GM18505 (cell line): Measurements from ENCODE around the gene COL25A1.

Experiments used
- ATAC-seq: cut with Tn5 transposase; IDR thresholded peaks from one replicate; pipeline ENCODE4 v1.9.1; 2021; ENCODE audit not compliant: unreplicated experiment
- POLR2A ChIP-seq: IDR thresholded peaks from 4 replicates; pipeline ENCODE4 v1.6.1; 2011; ENCODE audit warnings: borderline replicate concordance; ENCODE audit not compliant: insufficient read depth, insufficient read length; ENCODE audit errors: extremely low read depth

COL25A1 gene

DNA sequence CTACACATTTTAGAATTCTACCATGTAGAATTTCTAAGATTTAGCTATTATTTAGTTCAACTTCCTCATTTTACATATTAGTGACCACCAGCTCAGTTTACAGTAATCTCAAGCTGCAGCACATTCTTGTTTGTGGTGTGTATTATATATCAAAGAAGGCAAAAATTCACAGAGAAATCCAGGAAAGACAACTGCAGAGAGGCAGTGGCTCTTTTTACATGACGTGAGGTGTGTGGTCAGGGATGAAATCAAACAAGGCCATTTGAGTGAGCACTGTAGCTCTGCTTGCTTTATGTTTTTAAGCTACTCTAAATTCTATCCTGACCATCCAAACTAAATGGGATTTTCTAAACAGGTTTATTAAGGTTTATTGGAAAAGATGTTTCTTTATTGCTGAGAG, 71.1 kb downstream of the COL25A1 start:
- ATAC-seq, result no peak
- TF ChIP-seq POLR2A, result no peak

DNA sequence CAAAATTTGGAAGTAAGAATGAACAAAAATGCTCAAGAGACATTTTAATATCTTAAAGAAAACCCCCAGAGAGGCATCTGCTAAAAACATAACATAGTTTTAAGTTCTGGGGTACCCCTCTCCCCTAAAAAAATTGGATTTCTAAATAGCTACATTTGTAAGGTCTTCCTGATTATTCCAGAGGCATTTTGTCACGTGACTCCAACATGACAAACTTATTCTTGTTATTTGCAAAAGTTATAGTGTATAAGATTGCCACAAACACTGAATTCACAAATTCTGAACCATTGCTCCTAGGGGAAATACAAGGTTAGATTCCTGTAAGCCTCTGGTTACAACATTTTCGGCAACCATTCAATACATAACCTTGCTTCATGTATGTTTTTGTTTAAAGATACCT, 73.4 kb downstream of the COL25A1 start:
- no peak for TF ChIP-seq POLR2A

DNA sequence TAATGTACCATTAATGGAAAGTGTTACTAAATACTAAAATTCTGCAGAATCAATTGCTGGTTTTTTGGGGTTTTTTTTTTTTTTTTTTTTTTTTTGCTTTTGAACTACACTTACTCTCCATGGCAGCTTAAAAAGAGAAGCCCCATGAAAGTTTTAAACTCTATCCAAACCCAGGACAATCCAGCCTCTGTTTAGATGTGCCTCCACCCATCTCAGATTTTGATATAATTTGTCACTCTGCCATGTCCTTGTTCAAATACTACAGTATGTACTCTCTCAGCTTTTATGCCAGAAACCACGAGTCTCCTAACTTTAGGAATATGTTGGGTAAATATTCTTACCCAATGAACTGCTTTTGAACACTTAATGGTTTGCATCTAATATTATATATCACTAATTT, 84.2 kb downstream of the COL25A1 start:
- no peak for ATAC-seq
- TF ChIP-seq POLR2A, result no peak

More for the DNA sequence above, 73.4 kb downstream of the COL25A1 start:
- no peak for ATAC-seq

DNA sequence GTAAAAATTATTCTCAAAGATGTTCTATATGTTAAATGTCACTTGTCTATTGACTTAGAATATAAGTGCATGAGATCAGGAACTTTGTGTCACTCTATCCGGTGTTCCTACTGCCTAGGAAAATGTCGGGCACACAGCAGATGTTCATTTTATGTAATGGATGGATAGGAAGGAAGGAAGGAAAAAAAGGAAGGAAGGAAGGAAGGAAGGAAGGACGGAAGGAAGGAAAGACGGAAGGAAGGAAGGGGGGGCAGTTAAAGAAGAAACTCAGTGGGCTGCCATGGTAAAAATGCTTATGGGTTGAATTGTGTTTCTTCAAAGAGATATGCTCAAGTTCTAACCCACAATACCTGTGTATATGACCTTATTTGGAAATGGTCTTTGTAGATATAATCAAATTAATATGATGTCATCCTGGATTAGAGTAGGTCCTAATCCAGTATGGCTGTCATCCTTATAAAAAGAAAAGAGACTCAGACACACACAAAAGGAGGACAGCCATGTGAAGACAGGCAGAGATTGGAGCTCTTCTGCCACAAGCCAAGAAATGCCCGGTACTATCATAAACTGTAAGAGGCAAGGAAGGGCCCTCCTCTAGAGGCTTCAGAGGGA, 86.3 kb downstream of the COL25A1 start:
- ATAC-seq, result no peak
- TF ChIP-seq POLR2A, result no peak

DNA sequence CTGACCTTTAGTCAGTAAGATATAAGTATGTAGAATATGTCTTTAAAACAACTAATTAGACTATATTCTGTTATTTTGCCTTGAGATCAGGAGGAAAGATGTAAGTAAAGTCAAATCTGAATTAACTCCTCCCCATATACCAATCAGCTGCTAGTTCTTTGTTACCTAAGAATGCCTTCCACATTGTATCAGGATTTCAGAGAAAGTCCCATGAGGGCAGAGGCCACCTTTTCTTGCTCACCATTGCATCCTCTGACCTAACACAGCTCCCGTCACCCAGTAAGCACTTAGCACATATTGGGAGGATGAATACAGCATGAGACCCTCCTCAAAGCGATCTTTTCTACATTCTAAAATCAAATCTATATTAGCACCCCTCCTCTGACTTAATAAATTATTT, 87.0 kb downstream of the COL25A1 start:
- ATAC-seq, result no peak
- TF ChIP-seq POLR2A, result no peak

DNA sequence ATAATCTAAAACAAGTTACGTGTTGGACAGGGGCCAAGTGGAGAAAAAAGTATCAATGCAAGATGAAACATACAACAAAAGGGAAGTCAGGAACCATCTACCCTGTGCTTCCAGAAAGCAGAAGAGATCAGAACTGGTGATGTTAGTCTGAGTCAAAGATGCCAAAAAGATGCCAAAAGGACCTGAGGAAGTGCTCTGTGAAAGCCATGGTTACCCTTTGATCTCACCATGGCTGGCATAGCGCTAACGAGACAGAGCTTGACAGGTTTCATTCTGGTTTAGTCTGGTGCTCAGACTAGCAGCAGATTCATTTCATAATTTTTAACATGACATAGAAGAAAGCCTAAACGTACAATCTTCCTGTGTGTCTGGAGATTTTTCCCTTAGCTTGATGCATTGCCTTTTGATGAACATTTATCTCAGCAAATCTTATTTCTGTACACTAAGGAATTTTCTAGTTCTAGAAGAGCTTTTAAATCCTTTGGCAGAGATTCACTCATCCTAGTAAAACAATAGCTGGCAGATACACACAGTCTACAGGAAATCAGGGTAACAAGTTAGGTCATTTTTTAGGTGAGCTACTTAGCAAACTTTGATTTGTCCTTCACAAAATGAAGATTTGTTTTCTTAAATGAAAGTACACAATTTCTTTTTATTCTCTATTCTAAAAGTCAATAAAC, 87.7 kb downstream of the COL25A1 start:
- ATAC-seq, result no peak
- no peak for TF ChIP-seq POLR2A

DNA sequence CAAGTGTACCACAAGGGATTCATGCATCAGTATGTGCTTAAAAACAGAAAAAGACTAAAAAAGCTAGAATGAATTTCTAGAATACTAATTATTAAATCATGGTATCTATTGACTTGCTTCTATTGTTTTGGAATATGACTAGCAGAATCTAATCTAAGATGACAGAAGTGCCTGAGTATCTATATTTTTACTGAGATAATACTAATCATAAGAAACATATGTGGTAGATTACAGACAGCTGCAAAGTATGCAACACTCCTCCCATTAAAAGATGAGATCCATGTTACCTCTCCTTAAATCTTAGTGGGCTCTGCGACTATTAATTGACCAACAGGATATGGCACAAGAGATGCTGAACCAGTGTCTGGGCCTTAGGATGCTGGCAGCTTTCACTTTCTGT, 89.4 kb downstream of the COL25A1 start:
- ATAC-seq, result no peak
- TF ChIP-seq POLR2A, result no peak

DNA sequence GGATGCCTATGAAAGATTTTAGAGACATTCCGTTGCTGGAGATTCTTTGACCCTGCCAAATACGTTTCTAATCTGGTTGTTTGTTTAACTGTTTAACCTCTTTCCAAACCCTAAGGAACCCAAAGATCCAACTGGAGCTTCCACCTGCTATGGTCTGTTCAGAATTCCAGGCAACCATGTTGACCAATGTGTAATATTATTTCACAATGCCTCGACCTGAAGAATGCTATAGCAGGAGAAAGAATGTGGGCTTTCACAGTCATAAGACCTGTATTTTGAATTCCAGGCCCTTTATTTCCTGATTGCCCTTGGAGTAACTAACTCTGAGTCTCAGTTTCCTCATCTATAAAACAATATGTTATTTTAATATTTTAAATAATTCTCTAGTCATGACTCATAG, 90.8 kb downstream of the COL25A1 start:
- TF ChIP-seq POLR2A, result no peak
- no peak for ATAC-seq

DNA sequence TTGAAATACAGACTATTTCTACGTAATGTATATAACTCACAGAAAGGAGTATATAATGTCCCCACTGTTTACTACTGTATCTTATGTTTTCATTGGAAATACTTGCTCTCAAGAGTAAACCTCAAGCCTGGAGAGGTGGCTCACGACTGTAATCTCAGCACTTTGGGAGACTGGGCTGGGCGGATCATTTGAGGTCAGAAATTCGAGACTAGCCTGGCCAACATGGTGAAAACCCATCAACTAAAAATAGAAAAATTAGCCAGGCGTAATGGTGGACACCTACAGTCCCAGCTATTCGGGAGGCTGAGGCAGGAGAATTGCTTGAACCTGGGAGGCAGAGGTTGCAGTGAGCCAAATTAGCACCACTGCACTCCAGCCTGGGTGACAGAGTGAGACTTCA, 92.8 kb downstream of the COL25A1 start:
- no peak for TF ChIP-seq POLR2A
- no peak for ATAC-seq

DNA sequence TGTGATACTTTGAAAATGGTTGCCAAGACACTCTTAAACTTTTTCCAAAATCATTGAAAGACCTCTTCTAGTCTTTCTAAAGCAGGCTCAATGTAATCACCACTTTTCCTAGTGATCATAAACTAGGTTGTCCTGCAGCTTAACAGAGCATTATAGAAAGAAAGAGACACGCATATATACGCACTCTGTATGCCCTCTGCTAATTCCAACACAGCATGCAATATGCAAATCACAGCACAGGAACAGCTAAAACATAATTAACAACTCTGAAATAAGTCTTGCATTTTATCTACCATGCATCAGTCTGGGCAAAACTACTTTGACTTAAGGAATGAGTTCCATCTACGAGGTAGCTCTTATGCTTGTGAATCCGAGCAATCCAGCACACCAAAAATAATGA, 94.6 kb downstream of the COL25A1 start:
- no peak for TF ChIP-seq POLR2A
- ATAC-seq, result no peak

DNA sequence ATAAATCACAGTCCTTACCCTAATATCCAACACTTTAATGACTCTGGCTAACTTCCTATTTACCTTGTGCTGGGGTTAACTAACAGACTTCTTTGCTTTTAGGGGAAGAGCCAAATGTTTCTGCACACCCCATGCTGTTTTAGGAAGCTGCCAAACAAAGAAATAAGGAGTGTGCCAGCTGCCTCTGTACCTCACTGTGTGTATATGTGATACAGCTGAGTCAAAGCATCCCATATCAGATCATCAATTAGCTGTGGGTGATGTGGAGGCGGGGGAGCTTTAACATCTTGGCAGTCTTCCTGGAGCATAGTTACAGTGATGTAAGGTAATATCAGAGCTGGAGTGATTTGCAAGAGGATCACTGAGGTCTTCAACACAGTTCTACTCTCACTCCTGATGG, 95.4 kb downstream of the COL25A1 start:
- ATAC-seq, result no peak
- no peak for TF ChIP-seq POLR2A

DNA sequence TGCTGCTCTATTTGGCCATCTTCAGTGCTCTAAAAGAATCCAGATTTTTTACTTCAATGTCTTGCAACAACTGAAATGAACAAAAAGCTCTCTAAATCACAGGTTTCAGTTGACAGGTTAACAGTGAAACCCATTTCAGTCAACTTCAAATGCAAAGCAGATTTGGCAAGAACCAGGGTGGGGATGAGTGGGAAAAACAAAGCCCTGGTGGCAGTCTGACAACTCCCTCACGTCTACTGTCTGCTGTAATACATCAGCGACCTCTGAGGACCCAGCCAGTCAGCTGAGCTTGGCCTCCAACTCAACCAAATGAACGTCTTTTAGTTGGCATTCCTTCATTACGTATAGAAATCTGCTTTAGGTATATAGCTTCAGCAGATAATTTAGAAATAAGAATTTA, 95.8 kb downstream of the COL25A1 start:
- ATAC-seq, result no peak
- no peak for TF ChIP-seq POLR2A

DNA sequence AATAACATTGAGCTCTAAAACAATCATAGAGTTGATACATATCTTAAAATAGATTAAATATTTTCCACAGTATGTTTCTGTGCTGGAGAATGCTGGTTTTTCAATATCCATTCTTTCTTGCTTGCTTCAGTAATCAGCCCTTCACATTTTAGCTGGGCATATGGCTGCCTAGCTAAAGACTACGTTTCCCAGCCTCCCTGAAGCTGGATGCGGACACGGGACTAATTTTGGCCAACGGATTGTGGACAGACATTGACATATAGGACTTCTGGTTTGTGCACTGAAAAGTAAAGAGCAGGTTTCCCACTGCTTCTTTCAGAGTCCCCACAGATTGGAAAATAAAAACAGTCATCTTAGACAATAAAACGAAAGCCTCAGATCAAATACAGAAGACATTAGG, 97.3 kb downstream of the COL25A1 start:
- ATAC-seq, result no peak

DNA sequence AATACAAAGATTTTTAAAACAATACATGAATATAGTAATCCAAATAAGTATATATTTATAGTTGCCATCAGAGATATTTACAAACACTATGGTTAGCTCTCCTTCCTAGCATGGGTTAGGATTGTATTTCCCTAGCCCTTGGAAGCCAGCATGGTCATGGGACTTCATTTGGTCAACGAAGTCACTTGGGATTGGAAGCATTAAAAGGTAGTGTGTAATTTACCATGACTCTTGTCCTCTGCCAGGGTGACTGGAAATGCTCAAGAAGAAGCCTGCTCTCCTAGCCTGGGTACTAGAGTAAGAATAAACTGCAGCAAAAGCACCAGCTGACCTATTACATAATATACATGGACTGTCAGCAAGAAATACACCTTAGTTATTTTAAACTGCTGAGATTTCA, 102.9 kb downstream of the COL25A1 start:
- no peak for TF ChIP-seq POLR2A
- ATAC-seq, result no peak

More for the DNA sequence above, 97.3 kb downstream of the COL25A1 start:
- no peak for TF ChIP-seq POLR2A
